Parietal lobe (tissue), 1 donor: ENCODE results near the gene PDZK1IP1. TPM values are rescaled to one million over a fixed set of nuclear protein-coding genes. Genes with fewer than 3 reads are reported as not detected.

Experiments
- total RNA-seq: library from RNA; depleted of rRNA; stranded (reverse); fragments of >200 nt; gene quantifications from one replicate; pipeline ENCODE4 v1.2.3, GENCODE V29; 2014

Gene PDZK1IP1
- total RNA-seq = not detected

GRCh38 chr1:47189844-47190508, at the start of gene PDZK1IP1:
PDZK1IP1 (minus strand) TSS chr1:47190036; CDS start chr1:47189932, 104 bp downstream.

DNA sequence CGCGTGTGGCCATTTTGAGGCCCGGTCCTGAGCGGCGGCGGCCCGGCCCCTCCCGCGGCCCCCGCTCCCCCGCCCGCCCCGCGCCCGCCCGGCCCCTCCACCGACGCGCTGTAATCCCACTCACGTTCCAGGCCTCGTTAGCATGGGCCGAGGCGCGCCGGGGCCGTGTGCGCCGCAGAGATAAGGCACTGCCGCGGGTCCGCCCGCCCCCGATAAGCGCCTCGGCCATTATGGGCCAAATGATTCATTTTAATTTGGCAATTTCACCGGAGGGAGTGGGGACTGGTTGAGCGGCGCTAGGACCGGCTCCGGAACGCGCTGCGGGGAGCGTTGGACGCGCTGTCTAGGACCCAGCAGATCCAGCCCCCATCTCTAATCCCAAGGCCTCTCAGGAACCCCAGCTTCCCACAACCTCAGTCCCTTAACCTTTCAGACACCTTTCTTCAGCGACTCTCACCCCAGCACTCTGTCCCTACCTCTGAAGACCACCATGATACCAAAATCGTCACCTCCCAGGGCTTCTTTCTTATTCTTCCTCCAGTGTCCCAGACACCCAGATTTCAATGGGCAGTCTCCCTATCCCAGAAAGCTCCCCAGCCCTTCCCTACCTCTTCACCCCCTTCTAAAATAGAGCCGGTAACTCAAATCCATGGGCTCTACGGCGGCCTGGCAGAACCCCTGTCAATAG, 42.5 kb upstream of the PDZK1IP1 start, which contains the start of gene TAL1:
Gene TAL1, minus strand, starts transcription at position 39 of the 688 bp plus-strand sequence. CDS start 6,337 bp downstream, outside the sequence.

DNA sequence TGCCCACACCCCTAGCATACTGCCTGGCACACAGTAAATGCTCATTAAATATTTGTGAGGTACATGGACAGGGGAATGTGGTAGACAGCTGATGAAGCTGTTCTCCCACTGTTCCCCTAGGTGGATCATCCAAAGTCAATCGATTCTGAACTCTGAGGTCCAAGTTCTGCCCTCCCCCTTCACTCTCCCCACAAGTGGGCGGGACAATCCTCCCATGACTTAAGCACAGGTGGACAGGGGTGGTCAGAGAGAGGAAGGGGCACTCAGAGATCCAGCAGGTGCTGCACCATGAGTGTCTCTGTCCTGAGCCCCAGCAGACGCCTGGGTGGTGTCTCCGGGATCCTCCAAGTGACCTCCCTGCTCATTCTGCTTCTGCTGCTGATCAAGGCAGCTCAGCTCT, 52.6 kb downstream of the PDZK1IP1 start, which contains the start of gene CYP4A22:
Gene CYP4A22, plus strand, starts transcription at position 244 of the 400 bp plus-strand sequence. Its CDS starts 45 bp downstream, at position 289.

Other genes starting within 250 kb of the PDZK1IP1 start
- 0.31 TPM for gene CYP4A11, start 248.6 kb downstream of the PDZK1IP1 start, total RNA-seq
- 24.1 TPM for gene CYP4X1, start 166.4 kb downstream of the PDZK1IP1 start, total RNA-seq
- 0.63 TPM for gene CYP4Z1, start 122.8 kb downstream of the PDZK1IP1 start, total RNA-seq
- not detected for gene CYP4A22, start 52.6 kb downstream of the PDZK1IP1 start, total RNA-seq
- gene TAL1, start 42.2 kb upstream of the PDZK1IP1 start, total RNA-seq = 0.94 TPM
- 10.0 TPM for gene STIL, start 124.1 kb upstream of the PDZK1IP1 start, total RNA-seq
- gene CMPK1, start 143.8 kb upstream of the PDZK1IP1 start, total RNA-seq = 99.5 TPM
- not detected for gene FOXE3, start 226.2 kb upstream of the PDZK1IP1 start, total RNA-seq
- not detected for gene FOXD2, start 248.0 kb upstream of the PDZK1IP1 start, total RNA-seq